Activated CD4-positive, alpha-beta T cell treated with anti-CD3 and anti-CD28 coated beads, Interleukin-2, amount 50 U/mL, for 1 hour (primary cell): ENCODE results near the gene IMP3.

Experiments used
- DNase-seq: peaks from one replicate; pipeline ENCODE4 v3.0.0-alpha.2; 2020

IMP3 gene

DNA sequence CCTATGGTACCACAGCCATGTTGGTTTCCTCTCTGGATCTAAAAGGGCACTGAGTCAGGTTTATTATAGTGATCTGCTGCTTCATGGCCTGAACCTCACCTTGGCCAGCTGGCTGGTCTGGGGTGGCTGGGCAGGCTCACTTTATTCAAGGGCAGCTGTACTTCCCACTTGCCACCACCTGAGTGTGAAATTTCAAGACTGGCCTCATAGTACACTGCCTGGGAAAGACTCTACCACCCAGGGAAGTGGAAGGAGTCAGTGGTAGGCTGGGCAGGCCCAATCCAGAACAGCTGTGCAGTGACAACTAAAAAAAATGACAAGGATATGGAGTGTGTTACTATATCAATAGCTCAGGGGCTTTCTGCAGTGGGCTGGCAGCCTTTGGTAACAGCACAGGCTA lies 23.3 kb downstream of the IMP3 start:
- no peak for DNase-seq

DNA sequence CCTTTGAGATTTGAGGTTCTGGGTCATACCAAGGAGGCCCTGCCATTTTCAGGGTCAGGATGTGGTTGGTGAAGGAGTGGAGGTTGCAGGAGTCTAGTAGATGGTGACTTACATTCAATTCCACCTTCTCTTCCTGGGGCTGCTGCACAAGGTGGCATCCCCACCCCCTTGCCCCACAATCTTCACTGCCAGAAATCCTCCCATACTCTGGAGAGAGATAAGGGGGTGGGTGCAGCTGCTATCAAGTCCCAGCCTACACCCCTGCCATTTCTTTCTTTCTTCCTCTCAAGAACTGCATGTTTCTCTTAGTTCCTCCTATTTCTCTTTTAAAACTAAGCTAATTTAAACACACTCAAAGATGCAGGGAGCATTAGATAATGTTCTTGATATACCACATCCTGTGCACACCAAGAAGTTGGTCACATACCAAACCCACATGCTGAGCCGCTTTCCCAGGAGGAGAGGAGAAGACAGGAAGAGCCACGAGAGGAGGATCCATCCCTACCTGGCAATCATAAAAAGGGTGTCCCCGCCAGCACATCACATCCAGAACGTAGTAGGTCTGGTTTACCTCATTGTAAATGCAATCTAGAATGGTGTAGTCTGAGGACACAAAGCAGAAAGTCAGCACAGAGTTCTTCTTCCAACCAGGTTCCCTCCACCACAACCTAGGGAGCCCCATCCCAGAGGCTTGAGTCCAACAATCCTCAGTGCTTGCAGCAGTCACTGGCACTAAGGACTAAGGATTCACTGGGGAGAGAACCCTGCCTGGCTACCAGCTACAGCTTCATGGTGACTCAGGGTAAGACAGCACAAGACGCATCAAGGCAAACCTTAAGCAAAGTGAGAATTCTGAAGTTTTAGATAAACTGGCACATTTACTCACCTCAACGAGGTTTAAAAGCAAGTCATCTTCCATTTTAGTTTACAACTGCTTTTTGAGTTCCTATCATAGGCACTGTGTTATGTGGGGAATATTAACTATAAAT lies 33.0 kb downstream of the IMP3 start:
- DNase-seq = no peak

DNA sequence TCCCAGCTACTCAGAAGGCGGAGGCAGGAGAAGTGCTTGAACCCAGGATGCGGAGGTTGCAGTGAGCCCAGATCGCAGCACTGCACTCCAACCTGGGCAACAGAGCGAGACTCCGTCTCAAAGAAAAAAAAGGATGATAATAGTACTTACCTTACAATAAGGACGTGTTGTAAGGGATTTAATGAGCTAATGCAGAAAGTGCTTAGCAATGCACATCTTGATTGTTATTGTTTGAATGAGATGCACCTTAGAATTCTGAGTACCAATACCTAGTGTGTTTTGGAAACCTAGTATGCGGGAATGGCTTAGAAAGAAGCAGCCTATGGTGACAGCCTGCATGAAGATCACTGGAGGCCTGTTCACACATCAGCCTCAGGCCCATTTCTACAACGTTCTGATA lies 34.0 kb downstream of the IMP3 start:
- DNase-seq = no peak

DNA sequence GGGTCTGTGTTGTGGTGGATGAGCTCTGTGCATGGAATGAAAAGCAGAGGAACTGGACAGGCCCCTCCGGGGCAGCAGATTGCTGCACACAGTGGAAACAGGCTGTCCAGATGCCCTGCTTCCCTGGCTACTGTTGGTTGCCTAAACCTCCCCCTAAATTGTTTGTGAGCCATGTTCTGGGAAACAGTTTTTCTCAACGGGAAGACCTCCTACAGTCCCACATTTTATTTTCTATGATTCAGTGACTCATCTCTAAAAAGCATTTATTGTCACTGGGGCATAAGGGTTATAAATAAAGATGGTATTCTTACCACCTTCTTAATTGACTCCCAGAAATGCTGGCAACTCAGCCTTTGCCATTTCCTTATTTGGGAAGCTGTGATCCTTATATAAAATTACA lies 40.6 kb downstream of the IMP3 start:
- DNase-seq = no peak

DNA sequence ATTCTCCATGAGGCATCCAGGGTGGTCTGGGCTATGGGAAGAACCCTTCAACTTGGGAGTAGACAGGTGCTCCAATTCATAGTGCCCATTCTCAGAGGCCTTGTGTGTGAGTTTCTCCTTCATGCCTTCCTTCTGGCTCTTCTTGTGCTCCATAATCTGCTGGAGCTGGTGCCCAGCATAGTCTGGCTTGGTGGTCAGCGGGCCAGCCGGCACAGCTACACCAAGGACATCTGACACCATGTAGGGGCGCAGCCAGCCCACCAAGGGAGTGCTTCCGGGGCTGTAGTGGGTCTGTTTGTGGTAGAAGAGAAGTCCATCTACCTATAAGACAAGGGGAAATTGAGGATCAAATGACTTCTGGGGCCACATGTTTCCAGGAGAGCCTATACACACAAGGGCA lies 41.7 kb downstream of the IMP3 start:
- DNase-seq = no peak

DNA sequence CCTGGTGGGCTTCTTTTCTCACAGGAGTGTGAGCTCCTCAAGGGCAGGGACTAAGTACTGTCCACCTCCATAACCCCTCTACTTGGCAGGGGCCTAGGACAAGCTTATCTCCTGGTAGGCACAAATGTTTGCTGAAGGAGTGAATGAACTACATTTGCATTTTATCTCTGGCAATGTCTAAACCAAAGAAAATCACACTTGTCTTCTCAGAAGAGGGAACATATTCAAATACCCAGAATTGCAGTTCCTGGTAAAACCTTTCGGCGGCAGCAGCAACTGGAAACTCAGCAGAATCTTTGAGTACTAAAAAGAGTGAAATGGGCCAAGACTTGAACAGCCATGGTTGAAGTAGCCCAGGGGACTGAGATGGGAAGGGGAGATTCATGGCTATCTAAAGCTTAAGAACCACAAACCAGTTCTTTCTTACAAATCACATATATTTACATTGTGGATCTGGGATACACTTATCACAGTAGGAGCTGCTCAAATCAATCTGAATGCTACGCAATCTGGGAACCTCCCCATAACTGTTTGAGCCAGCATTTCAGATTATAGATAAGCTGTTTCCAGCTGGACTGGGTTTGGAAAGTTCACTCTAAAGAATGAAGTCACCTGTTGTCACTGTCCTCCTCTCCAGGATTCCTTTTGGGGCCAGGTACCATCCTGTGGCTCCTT lies 42.2 kb downstream of the IMP3 start:
- peak; percentile 38 for DNase-seq

DNA sequence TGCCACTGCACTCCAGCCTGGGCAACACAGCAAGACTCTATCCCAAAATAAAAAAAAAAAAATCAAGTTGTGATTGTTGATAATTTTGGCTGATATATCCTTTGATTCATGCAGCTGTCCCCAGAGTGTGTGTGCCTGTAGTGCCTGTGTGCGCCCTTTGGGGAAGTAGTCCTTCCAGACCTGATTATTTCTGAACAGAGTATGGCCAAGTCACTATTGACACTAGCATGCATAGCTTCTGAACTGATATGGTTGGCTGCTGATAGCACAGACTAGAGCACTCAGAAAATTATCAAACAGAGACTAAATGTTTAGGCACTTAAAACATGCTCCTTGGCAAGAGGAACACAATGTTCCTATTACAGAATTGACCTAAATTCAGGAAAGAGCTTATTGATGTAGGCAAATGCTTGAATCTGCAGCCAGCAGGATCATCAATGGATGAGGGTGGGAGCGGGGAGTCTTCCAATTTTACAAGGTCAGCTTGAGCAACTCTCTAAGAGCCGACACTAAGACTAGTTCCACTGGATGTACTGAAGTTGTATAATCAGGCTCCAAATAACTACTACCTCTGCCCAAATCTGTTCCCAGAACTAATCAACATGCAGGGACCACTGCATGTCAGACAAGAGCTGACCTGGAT lies 43.2 kb downstream of the IMP3 start:
- no peak for DNase-seq

DNA sequence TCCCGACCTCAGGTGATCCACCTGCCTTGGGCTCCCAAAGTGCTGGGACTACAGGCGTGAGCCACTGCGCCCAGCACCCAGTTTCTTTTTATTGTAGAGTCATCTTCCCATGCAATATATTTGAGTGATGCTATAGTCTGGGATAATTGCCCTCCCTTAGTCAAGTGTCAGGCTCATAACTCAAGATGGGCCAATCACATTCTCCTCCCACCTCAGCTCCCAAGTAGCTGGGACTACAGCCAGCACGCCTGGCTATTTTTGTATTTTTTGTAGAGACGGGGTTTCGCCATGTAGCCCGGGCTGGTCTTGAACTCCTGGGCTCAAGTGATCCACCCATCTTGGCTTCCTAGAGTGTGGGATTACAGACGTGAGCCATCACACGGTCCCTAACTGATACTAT lies 45.7 kb downstream of the IMP3 start:
- DNase-seq = no peak

DNA sequence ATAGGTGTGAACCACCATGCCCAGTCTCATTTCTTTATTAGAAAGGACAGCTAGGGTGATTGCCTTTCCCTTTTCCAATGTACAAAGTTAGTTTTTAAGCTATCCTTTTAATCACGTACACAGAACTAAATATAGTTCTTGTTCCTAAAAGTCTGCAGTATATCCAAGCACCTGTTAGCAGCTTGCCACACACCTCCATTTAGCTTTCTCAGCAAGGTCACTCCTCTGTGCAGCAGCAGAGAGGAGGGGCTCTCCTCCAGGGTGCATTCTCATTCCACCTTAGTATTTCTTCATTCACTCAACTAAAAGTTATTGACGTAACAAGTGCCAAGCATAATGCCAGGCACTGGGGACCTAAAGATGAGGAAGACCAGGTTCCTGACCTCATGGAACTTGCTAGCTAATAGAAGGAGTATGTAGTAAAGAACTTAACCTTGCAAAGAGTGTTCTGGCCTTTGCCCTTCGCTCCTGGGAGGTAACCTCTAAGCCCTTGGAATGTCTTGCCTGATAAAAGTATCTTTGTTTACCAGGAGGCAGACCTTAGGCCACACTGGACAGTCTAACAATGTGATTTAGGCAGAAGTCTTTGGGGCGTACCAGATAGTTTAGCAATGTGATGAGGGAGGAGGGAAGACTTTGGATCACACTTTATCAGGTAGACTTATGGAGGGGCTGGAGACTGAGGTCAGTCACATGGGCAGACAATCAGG lies 48.2 kb downstream of the IMP3 start:
- DNase-seq = no peak

DNA sequence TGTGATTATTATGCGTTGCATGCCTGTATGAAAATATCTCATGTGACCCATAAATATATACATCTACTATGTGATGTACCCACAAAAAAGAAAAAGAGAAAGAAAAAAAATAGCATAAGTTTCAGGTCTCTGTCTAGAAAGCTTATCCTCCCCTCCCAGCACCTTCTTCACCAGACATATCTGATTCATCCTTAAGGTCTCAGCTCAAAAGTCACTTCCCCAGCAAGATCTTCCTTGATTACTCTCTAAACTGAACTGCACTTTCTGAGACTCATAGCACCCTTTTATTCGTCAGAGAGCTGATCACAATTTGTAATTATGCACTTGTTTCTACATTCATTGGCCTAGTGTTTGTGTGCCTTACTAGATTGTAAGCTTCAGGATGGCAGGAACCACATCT lies 49.8 kb downstream of the IMP3 start:
- DNase-seq = no peak
